Bronchial epithelial cell (primary cell): Measurements from ENCODE around the gene TNRC6A. TPM values are rescaled to one million over a fixed set of nuclear protein-coding genes. Genes with fewer than 3 reads are reported as not detected.

Source experiments
- DNase-seq: peaks from one replicate; pipeline ENCODE4 v3.0.0-alpha.2; 2010; ENCODE audit warnings: low read depth
- FAIRE-seq: peaks from 2 replicates; lab custom pipeline; 2011; peaks lifted over from hg19 to GRCh38; lab: Jason Lieb, UNC
- H3K27me3 ChIP-seq: 2 replicates; pipeline ENCODE4 v1.5.1; 2011; ENCODE audit warnings: low read length; ENCODE audit not compliant: control insufficient read depth, insufficient read depth
- H3K36me3 ChIP-seq: 2 replicates; pipeline ENCODE4 v1.5.1; 2011; ENCODE audit warnings: low read length; ENCODE audit not compliant: control insufficient read depth, insufficient read depth
- H3K4me3 ChIP-seq: 2 replicates; pipeline ENCODE4 v1.5.1; 2011; ENCODE audit warnings: mild to moderate bottlenecking, low read depth, low read length, control low read depth
- total RNA-seq: library from RNA; depleted of rRNA; stranded (reverse); fragments of >200 nt; gene quantifications from 2 replicates; pipeline ENCODE4 v1.2.1, GENCODE V29; 2014
- TF ChIP-seq, protein P1 (sequence below): IDR thresholded peaks from 2 replicates; pipeline ENCODE4 v1.5.1; 2011; ENCODE audit warnings: mild to moderate bottlenecking, moderate library complexity, low read length, control low read depth, inconsistent platforms; ENCODE audit not compliant: insufficient read depth, severe bottlenecking

The TNRC6A gene
- total RNA-seq, 1 donor from 2014 or later: 14.2 TPM

- Histone ChIP-seq H3K36me3 (peaks cover 21% of the 10 kb centered on the region), H3K27me3 (no peaks in the 10 kb centered on the region), H3K4me3 (no peak overlapping the region)
- TF ChIP-seq, protein P1, sequence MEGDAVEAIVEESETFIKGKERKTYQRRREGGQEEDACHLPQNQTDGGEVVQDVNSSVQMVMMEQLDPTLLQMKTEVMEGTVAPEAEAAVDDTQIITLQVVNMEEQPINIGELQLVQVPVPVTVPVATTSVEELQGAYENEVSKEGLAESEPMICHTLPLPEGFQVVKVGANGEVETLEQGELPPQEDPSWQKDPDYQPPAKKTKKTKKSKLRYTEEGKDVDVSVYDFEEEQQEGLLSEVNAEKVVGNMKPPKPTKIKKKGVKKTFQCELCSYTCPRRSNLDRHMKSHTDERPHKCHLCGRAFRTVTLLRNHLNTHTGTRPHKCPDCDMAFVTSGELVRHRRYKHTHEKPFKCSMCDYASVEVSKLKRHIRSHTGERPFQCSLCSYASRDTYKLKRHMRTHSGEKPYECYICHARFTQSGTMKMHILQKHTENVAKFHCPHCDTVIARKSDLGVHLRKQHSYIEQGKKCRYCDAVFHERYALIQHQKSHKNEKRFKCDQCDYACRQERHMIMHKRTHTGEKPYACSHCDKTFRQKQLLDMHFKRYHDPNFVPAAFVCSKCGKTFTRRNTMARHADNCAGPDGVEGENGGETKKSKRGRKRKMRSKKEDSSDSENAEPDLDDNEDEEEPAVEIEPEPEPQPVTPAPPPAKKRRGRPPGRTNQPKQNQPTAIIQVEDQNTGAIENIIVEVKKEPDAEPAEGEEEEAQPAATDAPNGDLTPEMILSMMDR: no peak
- no peak for FAIRE-seq
- DNase-seq: peak; percentile 77
These were observed 91.1 kb downstream of the TNRC6A start for GRCh38 chr16:24820522-24820921.

DNA sequence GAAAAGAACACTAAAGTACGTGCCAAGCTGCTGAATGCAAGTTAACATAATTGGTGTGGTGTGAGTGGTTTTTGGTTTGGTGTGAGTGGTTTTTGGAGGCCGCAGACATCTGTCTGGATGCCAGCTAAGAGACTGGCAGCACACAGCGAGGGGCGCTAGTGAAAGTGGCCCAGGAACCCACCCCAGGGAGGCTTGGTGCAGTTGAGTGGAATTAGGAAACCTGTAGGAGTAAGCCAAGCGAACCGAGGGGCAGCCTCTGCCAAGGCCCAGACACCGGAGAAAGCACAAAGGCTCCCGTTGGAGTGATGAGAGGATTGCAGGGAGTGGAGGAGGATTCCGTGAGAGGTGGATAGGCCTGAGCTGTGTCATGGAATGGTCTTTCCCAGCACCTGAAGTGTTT, 91.7 kb downstream of the TNRC6A start:
- TF ChIP-seq, protein P1: no peak
- no peak overlapping the region for H3K4me3 ChIP-seq
- FAIRE-seq (no peak), DNase-seq (no peak)
- H3K27me3 ChIP-seq: no peaks in the 10 kb centered on the region
- peaks cover 21% of the 10 kb centered on the region for H3K36me3 ChIP-seq

- FAIRE-seq: no peak
- no peak for DNase-seq
- TF ChIP-seq, protein P1: no peak
- no peak overlapping the region for H3K4me3 ChIP-seq
- H3K27me3 ChIP-seq: no peaks in the 10 kb centered on the region
- H3K36me3 ChIP-seq: peaks cover 21% of the 10 kb centered on the region
These were observed 93.1 kb downstream of the TNRC6A start for GRCh38 chr16:24822542-24822941.

- Histone ChIP-seq H3K36me3 (peaks cover 20% of the 10 kb centered on the region), H3K4me3 (no peak overlapping the region), H3K27me3 (no peaks in the 10 kb centered on the region)
- TF ChIP-seq, protein P1: no peak
- FAIRE-seq (peak; percentile 43), DNase-seq (no peak)
These were observed 93.5 kb downstream of the TNRC6A start for GRCh38 chr16:24822974-24823373.

- peaks cover 14% of the 10 kb centered on the region for H3K36me3 ChIP-seq
- DNase-seq (peak; percentile 91), FAIRE-seq (no peak)
- H3K27me3 ChIP-seq: no peaks in the 10 kb centered on the region
- H3K4me3 ChIP-seq: no peak overlapping the region
- TF ChIP-seq, protein P1: no peak
These were observed 96.2 kb downstream of the TNRC6A start for GRCh38 chr16:24825696-24826095.

DNA sequence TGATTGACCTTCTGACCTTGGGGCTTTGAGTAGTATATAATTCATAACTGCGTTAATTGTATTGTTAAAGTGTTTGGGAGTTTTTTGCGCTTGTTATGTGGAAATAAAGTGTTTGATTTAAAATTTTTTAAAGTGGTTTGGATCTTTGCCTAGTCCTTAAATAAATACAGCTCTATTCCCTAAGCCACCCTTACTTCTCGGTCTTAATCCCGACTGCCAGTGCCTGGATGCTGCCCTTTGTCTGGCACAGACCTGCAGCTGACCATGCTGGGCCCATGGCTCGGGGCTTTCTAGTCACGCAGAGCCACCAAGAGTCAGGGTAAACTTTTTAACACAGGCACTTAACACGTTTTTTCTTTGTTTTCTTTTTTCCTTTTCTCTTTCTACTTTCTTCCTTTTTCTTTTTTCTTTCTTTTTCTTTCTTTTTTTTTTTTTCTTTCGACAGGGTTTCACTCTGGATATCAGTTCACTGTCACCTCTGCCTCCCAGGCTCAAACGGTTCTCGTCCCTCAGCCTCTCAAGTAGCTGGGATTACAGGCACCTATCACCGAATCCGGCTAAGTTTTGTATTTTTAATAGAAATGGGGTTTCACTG, 96.7 kb downstream of the TNRC6A start:
- no peak overlapping the region for H3K4me3 ChIP-seq
- H3K36me3 ChIP-seq: peaks cover 14% of the 10 kb centered on the region
- DNase-seq (no peak), FAIRE-seq (no peak)
- TF ChIP-seq, protein P1: no peak
- H3K27me3 ChIP-seq: no peaks in the 10 kb centered on the region
